Panc1 (cell line): ENCODE results near the gene ZBTB40.

Source experiments
- CTCF ChIP-seq: fragments of 450-650 bp; IDR thresholded peaks from 2 replicates; pipeline ENCODE4 v1.5.1; 2017; ENCODE audit warnings: mild to moderate bottlenecking
- POLR2AphosphoS5 ChIP-seq: IDR thresholded peaks from 2 replicates; pipeline ENCODE4 v1.6.1; 2012; ENCODE audit warnings: mild to moderate bottlenecking, low read depth, low read length, moderate library complexity
- REST ChIP-seq, 2 experiments: IDR thresholded peaks; 2 replicates each; pipeline ENCODE4 v1.6.1; 2011 to 2012; ENCODE audit warnings: low read depth in 2 of 2, control low read depth in 1 of 2, low read length in 1 of 2, mild to moderate bottlenecking in 1 of 2, moderate library complexity in 1 of 2; ENCODE audit not compliant: insufficient read depth in 1 of 2
- SIN3A ChIP-seq: IDR thresholded peaks from 2 replicates; pipeline ENCODE4 v1.6.1; 2012; ENCODE audit warnings: low read depth, mild to moderate bottlenecking, low read length, moderate library complexity, borderline replicate concordance; ENCODE audit not compliant: insufficient read depth
- TCF7L2 ChIP-seq: IDR thresholded peaks from 2 replicates; pipeline ENCODE4 v1.6.1; 2011; ENCODE audit warnings: mild to moderate bottlenecking, low read depth, low read length, inconsistent platforms

- TF ChIP-seq POLR2AphosphoS5 (no peak), CTCF (no peak), REST (IDR thresholded peaks at IDR 0.05; ENCODE audit: insufficient read depth in 1 of 2, low read depth in 2 of 2, low read length in 1 of 2) (no peak), TCF7L2 (no peak), SIN3A (no peak)
Measured at GRCh38 chr1:22418312-22418711, 33.3 kb upstream of the ZBTB40 start.
